GM21526 (cell line): ENCODE data around the gene BAX.
A peak's percentile ranks its signal among the peaks of the same experiment; 100 is the strongest.
"Not testable (repeated sequence)": the region's sequence is repeated elsewhere in the genome, so short reads cannot be mapped to it uniquely, and the experiment has no call there.

ENCODE experiments used
- ATAC-seq: cut with Tn5 transposase; IDR thresholded peaks from one replicate; pipeline ENCODE4 v1.9.1; 2021; ENCODE audit warnings: moderate library complexity; ENCODE audit not compliant: unreplicated experiment, low FRiP score

Gene BAX

GRCh38 chr19:48954595-48955307, at the start of gene BAX:
Gene BAX, plus strand, starts transcription at chr19:48954875. Its CDS starts 54 bp downstream, at chr19:48954929.
- peak; percentile 77 for ATAC-seq

DNA sequence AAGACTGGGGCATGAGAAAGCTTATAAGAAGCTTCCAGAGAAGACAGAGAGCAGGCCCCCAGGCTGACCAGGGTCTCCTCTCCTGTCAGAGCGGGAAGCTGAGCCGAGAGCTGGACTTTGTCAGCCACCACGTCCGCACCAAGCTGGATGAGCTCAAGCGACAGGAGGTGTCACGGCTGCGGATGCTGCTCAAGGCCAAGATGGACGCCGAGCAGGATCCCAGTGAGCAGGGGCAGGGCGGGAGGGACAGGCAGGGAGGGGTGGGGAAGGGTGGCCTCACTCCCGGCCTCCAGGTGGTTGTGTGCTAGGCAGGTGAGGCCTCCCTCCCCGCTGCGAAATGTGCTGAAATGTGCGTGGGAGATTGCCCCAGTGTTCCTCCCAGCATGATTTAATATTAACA, 49.0 kb upstream of the BAX start:
- no peak for ATAC-seq

DNA sequence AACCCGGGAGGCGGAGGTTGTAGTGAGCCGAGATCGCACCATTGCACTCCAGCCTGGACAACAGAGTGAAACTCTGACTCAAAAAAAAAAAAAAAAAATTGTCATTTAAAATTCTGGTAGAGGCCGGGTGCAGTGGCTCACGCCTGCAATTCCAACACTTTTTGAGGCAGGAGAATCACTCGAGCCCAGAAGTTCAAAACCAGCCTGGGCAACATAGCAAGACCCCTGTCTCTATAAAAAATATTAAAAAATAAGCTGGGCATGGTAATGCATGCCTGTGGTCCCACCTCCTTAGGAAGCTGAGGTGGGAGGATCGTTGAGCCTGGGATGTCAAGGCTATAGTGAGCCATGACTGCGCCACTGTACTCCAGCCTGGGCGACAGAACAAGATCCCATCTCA, 48.4 kb upstream of the BAX start:
- no peak for ATAC-seq

GRCh38 chr19:48907671-48908070, 47.0 kb upstream of the BAX start:
- no peak for ATAC-seq

DNA sequence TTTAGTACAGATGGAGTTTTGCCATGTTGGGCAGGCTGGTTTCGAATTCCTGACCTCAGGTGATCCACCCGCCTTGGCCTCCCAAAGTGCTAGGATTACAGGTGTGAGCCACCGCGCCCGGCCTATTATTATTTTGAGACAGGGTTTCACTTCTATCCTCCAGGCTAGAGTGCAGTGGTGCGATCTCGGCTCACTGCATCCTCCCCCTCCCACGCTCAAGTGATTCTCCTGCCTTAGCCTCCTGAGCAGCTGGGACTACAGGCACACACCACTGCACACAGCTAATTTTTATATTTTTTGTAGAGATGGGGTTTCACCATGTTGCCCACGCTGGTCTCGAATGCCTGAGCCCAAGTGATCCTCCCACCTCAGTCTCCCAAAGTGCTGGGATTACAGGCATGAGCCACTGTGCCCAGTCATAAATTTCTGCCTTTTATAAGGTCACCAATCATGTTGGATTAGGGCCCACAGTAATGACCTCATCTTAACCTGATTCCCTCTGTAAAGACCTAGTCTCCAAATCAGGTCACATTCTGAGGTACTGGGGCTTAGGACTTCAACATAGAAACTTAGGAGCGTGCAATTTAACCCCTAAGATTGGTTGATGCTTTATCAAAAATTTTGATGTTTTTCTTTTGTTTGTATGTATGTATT, 45.1 kb upstream of the BAX start:
- ATAC-seq, result not testable (repeated sequence)

DNA sequence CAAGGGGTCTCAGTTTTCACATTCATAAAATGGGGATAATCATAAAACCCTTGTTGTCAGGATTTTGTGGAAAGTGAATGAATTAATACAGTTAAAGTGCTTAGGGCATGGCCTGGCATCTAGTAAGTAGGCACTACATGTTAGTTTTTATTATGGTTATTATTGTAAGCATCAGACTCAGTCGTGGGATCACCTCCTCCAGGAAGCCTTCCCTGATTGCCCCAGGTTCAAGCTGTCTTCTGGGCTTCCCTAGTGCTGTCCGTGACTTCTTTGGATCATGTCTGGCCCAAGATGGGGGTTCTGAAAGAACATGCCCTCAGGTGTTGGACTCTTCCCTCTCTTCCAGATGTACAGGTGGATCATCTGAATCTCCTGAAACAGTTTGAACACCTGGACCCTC, 43.9 kb upstream of the BAX start:
- ATAC-seq, result no peak

DNA sequence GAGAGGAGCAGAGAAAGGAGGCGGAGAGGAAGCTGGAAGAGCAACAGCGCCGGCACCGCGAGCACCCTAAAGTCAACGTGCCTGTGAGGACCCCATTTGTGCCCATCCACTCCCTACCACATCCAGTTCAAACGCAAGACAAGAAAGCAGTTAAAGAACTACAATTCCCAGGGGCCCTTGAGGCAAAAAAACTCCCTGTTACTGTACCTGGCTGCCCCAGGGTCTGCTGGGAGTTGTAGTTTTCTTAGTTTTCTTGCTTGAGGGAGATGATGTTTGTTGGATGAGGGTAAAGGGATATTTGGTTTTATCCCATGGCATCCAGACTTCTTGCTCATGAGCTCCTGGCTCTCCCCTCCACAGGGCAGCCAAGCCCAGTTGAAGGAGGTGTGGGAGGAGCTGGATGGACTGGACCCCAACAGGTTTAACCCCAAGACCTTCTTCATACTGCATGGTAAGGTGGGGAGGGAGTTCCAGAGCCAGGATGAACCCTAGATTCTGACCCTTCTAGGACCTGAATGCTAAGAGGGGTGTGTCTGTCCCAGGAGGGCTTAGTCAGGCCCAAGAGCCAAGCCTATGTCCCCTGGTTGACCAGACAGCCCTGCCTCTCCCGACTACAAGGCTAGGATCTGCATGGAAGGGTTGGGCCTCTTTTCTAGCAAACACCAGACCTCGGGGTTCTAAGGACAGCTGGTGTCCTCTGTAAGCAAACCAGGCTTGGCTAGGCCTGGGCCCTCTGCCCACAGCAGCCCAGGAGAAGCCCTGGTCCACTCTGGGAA, 41.4 kb upstream of the BAX start:
- ATAC-seq, result no peak

DNA sequence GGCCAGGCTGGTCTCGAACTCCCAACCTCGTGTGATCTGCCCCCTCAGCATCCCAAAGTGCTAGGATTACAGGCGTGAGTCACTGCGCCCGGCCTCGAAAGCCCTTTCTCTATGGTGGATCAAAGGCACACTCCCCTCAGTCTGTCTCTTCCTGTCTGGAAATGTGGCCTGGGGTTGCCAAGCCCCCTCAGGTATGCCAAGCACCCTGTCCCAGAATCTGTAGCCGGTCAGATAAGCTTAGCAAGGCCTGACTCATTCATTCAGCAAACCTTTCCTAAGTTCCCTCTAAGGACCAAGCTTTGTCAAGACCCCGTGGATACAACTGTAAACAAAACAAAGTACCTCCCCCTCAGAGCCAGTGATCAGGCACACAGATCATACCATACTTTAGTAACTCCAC, 40.5 kb upstream of the BAX start:
- no peak for ATAC-seq

DNA sequence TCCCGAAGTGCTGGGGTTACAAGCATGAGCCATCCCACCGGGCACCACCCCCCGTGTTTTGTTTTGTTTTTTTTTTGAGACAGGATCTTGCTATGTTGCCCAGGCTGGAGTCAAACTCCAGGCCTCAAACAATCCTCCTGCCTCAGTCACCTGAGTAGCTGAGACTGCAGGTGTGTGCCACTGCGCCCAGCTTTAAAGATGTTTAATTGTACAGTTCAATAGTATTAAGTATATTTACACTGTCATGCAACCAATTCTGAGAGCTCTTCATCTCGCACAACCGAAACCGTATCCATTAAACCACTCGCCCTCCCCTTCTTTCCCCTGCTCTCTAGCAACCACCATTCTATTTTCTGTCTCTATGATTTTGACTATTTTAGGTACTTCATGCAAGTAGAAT, 38.9 kb upstream of the BAX start:
- no peak for ATAC-seq

GRCh38 chr19:48918071-48918470, 36.6 kb upstream of the BAX start:
- no peak for ATAC-seq

DNA sequence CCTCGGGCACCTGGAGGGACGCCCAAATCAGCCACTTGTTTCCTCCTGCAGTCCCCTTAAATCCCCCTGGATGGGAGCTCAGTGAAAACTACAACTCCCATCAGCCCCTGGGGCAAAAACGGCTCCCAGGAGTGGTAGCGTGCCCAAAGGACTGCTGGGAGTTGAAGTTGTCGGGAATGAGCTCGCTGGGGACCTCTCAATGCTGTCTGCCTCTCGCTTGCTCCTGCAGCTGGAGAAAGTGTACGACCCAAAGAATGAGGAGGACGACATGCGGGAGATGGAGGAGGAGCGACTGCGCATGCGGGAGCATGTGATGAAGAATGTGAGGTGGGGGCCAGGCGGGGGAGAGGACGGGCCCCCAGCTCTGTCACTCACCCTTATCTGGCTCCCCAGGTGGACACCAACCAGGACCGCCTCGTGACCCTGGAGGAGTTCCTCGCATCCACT, 35.9 kb upstream of the BAX start:
- no peak for ATAC-seq

DNA sequence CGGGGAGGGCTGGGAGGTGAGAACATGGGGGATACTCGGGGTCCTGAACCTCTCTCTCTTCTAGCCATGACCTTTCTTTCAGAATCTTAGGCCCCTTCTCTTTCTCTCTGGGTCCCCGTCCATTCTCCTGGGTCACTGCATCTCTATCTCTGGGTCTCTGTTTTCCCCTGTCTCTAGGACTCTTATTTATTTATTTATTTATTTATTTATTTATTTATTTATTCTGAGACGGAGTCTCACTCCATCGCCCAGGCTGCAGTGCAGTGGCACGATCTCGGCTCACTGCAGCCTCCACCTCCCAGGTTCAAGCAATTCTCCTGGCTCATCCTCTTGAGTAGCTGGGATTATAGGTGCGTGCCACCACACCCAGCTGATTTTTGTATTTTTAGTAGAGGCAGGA, 35.4 kb upstream of the BAX start:
- not testable (repeated sequence) for ATAC-seq

DNA sequence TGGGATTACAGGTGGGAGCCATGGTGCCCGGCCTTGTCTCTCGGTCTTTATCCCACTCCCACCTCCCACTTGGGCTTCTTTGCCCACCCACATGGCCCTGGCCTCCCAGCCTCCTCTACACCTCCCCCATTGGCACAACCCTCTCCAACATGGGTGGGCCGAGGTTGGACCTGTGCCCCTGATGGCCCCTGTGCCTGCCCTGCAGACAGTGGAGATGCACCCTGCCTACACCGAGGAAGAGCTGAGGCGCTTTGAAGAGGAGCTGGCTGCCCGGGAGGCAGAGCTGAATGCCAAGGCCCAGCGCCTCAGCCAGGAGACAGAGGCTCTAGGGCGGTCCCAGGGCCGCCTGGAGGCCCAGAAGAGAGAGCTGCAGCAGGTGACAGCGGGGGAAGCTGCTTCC, 33.7 kb upstream of the BAX start:
- no peak for ATAC-seq

GRCh38 chr19:48921721-48922500, 32.8 kb upstream of the BAX start:
- ATAC-seq, result no peak

- ATAC-seq, result no peak
Observed at GRCh38 chr19:48922548-48923490, 31.9 kb upstream of the BAX start.

- no peak for ATAC-seq
Observed at GRCh38 chr19:48925240-48925843, 29.3 kb upstream of the BAX start.

DNA sequence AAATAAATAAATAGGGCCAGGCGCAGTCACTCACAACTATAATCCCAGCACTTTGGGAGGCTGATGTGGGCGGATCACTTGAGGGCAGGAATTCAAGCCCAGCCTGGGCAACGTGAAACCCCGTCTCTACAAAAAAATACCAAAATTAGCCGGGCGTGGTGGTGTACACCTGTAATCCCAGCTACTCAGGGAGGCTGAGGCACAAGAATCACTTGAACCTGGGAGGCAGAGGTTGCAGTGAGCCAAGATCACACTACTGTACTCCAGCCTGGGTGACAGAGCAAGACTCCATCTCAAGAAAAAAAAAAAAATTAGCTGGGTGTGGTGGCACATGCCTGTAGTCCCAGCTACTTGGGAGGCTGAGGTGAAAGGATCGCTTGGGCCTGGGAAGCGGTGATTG, 28.8 kb upstream of the BAX start:
- not testable (repeated sequence) for ATAC-seq

DNA sequence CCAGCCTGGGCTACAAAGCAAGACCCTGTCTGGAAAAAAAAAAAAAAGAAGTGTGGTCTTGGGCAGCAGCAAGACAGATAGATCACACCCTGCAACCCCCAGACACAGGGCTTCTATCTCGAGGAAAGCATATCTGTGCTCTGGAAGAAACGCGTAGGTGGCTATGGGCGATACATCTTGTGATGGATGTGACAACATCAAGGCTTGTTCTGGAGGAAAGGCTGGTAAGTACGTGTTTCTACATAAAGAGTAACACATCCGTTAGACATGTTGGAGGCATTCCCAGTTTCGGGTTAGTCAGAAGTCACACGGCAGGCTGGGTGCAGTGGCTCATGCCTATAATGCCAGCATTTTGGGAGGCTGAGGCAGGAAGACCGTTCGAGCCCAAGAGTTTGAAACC, 27.8 kb upstream of the BAX start:
- no peak for ATAC-seq

DNA sequence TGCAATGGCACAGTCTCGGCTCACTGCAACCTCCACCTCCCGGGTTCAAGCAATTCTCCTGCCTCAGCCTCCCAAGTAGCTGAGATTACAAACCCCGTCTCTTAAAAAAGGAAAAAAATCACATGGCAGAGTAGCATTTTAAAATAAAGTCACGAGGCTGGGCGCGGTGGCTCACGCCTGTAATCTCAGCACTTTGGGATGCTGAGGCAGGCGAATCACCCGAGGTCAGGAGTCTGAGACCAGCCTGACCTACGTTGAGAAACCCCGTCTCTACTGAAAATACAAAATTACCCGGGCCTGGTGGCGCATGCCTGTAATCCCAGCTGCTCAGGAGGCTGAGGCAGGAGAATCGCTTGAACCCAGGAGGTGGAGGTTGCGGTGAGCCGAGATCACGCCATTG, 27.0 kb upstream of the BAX start:
- ATAC-seq, result not testable (repeated sequence)
